Islet precursor cell (in vitro differentiated cells): Measurements from ENCODE around the gene SYT12.
A peak's percentile ranks its signal among the peaks of the same experiment; 100 is the strongest.
"Not testable (repeated sequence)": the region's sequence is repeated elsewhere in the genome, so short reads cannot be mapped to it uniquely, and the experiment has no call there.

Experiments
- DNase-seq: peaks from one replicate; pipeline ENCODE4 v3.0.0-alpha.2; 2018

SYT12 gene

DNA sequence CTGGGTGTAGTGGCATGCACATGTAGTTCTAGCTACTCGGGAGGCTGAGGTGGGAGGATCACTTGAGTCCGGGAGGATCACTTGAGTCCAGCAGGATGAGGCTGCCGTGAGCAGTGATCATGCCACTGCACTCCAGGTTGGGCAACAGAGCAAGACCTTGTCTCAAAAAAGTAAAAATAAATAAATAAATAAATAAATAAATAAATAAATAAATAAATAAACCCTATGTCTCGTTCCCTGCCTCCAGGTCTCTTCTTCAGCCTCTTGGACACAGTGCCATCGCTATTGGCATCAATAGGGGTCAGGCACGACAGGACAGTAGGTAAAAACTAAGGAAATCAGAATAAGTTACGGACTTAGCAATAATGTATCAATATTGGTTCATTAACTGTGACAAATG is 23.4 kb upstream of the SYT12 start:
- DNase-seq, result no peak

- DNase-seq, result no peak
These were observed 21.6 kb upstream of the SYT12 start for GRCh38 chr11:67001332-67001731.

DNA sequence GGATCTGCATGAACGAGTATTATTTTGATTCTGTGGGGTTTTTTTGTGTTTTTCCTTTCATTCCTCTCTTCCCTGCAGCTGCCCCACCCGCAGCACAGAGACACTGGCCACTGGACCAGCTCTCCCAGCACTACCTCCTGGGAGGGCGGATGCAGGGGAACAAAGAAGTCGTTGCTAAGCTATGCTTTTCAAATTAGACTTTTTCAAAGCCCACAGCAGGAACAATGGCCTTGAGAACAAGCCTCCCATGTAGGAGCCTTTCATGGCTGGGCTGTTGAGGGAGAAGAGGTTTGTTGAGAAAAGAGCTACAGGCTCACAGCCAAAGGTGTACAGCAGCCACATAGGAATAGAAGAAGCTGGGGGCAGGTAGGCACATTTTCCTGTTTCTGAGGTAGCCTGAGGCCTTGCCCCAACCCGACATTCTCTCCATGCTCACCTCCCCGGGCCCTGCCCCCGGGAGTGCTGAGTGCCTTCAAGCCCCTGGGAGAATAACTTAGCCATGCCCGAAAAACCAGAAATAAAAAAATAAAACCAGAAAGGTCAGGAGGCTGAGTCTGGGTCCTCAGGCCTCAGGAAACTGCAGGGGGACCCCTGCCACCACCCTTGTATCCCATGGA is 20.5 kb upstream of the SYT12 start:
- no peak for DNase-seq

DNA sequence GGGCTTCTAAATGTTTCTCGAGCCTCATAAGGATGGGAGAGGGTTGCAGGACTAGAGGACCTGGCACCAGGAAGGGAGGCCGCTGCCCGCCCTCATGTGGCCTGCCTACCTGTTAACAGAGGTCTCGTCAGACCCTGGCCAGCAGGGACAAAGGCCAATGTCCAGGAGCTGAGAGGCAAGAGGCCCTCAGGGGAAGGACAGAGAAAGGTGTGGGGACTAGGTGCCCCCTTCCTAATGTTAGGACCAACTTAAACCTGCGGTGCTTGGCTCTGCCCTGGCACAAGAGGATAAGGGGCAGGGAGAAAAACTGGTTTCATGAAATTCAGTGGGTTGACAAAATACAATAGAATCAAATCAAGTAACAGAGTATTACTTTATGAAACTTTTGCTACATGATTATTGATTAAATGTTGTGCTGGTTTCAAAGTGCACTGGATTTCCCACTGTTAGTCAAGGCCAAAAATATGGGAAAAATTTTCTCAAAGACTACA is 20.0 kb upstream of the SYT12 start:
- no peak for DNase-seq

- not testable (repeated sequence) for DNase-seq
These were observed 17.7 kb upstream of the SYT12 start for GRCh38 chr11:67005200-67005599.

GRCh38 chr11:67006029-67006884 is 16.7 kb upstream of the SYT12 start:
- DNase-seq, result no peak

DNA sequence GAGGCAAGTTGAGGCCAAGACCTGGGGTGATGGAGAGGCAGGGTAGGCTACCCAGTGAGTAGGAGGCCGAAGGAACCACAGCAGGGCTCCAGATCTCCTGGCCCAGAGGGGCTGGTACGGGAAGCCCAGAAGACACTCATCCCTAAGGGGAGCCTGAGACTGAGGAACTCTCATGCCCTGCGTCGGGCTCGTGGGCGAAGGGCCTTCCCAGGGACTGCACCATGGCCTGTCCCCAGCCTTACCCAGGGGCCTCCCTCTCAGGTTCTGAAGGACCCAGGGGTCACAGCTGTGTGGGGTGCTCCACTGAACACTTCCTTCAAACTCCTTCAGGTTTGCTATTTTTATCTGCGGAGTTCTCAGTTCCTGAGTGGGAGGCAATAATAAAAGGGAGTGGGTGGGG is 15.8 kb upstream of the SYT12 start:
- DNase-seq, result no peak

DNA sequence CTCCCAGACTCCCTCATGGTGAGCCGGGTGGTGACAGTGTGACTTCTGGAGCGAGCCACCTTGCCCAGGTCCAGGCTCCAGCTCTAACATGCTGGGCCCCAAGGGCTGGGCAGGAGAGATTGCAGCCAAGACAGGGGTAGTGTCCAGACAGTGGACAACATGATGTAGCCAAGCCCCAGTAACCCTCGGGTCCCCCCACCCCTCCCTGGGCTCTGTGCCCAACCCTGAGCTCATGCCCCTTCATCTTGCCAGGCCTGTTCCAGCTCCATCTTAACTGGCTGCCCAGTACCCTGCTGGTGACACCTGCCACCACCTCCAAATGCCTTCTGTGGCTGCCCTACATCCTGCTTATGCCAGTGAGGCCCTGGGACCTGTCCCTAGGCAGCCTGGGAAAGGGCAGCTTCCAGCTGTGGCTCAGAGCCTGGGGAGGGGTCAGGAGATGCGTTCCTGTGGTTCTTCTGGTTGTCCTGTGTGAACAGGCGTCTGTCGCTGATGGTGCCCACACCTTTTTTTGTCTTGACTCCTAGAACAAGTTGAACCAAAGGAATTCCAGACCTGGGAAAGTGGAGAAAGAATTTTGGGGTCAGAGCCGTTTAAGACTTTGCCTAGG is 12.5 kb upstream of the SYT12 start:
- DNase-seq, result no peak

- no peak for DNase-seq
These were observed 9.4 kb upstream of the SYT12 start for GRCh38 chr11:67013511-67014045.

- DNase-seq, result no peak
These were observed 8.6 kb upstream of the SYT12 start for GRCh38 chr11:67014343-67014742.

- no peak for DNase-seq
These were observed 7.9 kb upstream of the SYT12 start for GRCh38 chr11:67015048-67015447.

GRCh38 chr11:67016550-67016949 is 6.4 kb upstream of the SYT12 start:
- no peak for DNase-seq

- no peak for DNase-seq
These were observed 2.0 kb upstream of the SYT12 start for GRCh38 chr11:67020949-67021348.

GRCh38 chr11:67022341-67022933 is 497 bp upstream of the SYT12 start:
- peak; percentile 53 for DNase-seq

DNA sequence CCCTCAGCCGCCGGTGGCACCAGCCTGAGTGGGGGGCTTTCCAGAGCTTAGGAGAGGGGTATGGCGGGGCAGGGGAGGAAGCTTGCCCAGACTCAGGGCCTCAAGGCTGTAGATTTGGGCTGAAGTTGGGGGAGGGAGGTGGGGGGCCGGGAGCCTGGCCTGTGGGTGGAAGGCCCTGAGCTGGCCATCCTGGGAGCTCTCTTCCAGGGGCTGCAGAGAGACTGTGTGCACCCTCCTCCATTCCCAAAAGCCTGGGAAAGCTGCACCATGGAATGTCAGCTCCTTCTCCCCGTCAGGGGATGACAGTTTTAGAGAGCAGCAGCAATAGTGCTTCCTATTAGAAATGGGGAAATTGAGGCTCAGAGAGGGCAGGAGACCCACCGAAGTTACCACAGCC is 1.0 kb downstream of the SYT12 start:
- DNase-seq, result no peak

- no peak for DNase-seq
These were observed 1.5 kb downstream of the SYT12 start for GRCh38 chr11:67024410-67024809.

DNA sequence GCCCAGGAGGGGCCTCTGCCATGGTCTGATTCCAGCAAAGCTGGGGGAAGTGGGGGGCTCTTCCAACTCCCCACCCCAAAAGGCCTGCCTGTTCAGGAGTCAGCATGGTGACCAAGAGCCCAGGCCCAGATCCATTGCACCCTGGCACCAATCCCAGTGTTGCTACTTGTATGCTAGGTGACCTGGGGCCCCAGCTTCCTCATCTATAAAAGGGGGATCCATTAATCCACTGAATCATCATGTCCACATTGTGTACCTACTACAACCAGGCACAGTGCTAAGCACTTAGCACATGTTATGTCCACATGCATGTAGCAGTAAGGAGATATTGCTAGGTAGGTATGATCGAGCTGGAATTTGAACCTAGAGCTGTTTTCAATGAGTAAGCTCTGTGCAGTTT is 2.0 kb downstream of the SYT12 start:
- DNase-seq, result no peak

- no peak for DNase-seq
These were observed 2.8 kb downstream of the SYT12 start for GRCh38 chr11:67025750-67026149.

DNA sequence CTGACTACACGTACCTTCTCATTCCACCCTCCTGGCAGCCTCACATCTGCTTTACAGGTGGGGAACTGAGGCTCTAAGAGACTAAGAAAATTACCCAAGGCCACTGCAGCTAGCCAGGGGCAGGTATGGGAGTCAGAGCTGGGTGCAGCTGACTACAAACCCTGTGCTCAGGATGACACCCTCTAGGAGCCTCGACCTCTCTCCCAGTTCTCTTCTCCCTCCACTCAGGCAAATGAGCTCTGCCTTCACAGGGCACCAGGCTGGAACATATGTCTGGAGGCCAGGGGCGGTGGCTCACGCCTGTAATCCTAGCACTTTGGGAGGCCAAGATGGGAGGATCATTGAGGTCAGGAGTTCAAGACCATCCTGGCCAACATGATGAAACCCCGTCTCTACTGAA is 4.0 kb downstream of the SYT12 start:
- no peak for DNase-seq

DNA sequence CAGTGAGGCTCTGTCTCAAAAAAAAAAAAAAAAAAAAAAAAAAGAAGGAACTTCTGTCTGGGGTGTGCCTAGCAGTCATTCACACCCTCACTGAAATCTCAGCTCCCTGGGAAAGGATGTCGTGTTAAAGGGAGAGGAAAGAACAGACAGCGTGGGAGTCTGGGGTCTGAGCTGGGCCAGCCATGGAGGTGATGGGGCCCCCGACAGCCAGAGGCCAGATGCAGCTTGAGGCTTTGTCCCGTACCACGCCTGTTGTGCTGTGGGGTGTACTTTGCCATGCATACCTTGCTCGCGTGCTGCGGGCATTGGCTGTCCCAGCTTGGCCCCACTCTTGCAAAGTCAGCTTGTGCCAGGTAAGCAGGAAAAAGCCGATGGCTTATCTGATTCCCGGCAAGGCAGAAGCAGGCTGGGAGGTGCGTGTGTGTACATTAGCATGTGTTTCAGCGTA is 4.6 kb downstream of the SYT12 start:
- DNase-seq, result no peak

DNA sequence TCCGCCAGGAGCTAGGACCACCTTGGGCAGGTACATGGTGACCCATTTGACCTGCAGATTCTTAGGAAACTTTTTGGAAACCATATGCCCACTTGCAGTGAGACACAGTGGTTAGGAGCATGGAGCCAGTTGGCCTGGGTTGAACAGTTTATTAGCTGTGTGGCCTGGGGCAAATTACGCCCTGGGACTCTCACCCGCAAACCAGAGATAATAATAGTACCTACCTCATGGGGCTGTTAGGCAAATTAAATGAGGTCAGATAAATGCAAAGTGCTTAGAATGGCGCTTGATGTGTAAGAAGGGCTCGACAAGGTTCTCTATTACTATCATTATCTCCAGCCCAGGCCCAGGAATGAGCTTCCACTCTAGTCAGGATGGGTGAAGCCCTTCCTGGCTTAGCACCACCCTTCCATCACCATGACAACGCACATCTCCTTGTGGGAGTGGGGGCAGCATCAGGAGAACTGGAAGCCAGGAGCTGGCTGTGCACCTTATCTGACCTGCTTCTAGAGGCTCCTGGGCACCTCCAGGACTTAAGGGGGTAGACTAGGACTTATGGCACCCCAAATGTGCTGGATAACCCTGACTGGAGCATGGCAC is 5.1 kb downstream of the SYT12 start:
- no peak for DNase-seq

DNA sequence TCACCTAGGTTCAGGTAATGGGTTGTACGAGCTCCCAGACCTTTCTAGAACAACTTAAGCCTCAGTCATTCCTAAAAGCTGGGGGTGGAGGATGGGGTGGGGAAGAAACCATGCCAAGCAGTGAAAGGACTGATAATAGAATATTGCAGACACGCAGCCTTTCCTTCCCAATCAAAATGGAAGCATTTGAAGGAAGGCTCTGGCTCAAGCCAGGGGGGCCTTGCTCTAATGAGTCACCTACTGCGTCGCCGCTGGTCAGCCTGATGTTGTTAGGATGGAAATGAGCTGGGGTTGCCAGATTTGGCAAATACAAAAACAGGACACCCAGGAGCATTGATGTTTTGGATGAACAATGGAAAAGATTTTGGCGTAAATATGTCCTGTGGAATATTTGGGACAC is 6.2 kb downstream of the SYT12 start:
- no peak for DNase-seq

- DNase-seq, result peak; percentile 84
These were observed 8.0 kb downstream of the SYT12 start for GRCh38 chr11:67030976-67031375.
